Inflammatory macrophage treated with lipopolysaccharide for 1 hour (primary cell): ENCODE results near the gene TMEM181.
"Not testable (repeated sequence)": the region's sequence is repeated elsewhere in the genome, so short reads cannot be mapped to it uniquely, and the experiment has no call there.

ENCODE experiments used
- DNase-seq, 2 donors: peaks; one replicate each; pipeline ENCODE4 v3.0.0-alpha.2; 2020 to 2022

TMEM181 gene

DNA sequence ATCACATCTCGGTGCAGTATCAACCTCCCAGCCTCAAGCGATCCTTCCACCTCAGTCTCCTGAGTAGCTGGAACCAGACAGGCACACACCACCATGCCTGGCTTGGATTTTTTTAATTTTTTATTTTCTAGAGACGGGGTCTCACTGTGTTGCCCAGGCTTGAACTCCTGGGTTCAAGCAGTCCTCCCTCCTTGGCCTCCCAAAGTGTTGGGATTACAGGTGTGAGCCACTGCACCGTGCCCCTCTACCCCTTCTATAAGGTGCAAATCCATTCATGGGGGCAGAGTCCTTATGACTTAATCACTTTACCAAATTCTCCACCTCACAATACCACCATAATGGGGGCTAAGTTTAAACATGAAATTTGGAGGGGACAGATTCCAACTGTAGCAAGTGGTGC lies 37.7 kb downstream of the TMEM181 start:
- no peak for DNase-seq

DNA sequence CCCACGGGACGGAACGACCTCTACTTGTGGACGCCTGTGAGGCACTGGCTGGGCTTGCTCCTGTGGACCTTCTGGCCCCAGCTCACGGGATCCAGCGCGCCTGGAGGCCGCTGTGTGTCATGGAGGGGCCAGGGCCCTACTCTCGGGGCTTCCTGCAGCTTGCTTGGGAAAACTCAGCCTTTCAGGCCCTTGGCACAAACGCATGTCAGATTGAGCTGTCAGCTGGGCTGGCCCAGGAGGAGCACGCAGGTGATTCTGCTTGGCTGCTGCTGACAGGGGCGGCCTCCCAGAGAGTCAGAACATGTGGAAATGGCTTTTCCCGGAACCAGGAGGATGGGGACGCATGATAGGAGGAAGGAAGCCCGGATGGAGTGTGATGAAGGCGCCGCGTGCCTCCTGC lies 39.7 kb downstream of the TMEM181 start:
- no peak for DNase-seq

DNA sequence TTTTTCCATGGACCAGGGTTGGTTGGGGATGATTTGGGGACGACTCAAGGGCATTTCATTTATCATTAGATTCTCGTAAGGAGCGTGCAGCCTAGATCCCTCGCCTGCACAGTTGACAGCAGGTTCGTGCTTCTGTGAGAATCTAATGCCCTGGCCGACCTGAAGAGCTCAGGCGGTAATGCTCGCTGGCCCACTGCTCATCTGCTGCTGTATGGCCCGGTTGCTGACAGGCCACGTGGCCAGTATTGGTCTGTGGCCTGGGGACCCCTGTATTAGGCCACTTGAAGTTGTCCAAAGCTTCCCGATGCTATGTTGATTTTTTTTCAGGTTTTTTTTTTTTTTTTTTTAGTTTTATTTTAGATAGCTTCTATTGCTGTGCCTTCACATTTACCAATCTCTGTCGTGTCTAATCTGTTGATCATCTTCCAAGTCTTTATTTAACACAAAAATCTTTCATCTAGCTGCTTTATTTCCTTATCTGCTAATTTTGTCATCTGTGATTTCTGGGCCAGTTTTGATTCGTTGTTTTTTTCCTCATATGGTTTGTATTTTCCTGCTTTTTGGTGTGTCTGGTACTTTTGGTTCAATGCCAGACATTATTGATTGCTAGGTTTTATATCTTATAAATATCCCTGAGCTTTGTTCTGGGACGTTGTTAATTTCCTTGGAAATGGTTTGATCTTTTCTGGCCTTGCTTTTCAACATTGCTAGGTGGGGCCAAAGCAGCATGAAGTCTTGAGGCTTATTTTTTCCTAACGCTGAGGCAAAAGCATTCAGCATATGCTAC lies 43.6 kb downstream of the TMEM181 start:
- no peak for DNase-seq

DNA sequence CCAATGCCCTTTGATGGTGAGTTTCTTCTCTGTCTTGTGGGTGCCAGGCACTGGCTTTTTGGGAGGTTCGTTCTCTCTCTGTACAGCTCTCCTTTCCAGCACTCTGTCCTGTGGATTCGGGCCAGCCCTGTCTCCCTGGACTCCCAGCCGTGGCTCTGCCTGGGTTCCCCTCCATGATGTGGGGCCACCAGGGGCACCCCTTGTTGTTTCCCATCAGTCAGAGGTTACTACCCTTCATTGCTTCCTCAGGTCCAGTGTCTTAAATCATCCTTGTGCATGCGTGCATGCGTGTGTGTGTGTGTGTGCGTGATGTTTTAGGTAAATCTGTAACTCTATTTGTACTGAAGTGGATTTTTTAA lies 44.1 kb downstream of the TMEM181 start:
- DNase-seq, result no peak

DNA sequence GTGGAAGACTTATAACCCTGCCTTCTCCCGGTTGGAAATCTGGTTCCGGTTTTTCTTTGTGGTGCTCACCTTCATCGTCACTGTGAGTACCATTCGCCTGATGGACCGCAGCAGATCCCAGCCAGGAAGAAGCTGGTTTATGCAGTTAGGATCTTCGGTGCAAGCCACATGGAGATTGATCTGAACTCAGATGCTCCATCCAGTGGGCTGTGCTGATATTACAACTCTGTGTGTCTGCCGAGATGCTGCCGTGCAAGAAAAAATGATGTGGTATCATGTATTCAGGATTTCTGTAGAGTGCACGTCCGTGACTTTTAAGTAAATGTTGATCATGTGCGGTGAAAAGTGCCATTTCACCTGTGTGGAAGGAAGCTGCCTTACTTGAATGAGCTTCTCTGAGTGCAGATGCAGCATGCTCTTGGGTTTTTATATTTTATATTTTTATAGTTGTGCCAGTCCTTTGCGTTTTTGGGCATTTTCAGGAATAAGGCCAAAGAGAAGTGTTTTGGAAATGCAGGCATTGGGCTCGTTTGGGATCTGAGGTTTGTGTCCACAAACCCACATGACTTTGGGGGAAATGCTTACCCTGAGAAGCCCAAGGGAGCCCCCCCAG lies 45.5 kb downstream of the TMEM181 start:
- peak; percentile 45 to 82 for DNase-seq

DNA sequence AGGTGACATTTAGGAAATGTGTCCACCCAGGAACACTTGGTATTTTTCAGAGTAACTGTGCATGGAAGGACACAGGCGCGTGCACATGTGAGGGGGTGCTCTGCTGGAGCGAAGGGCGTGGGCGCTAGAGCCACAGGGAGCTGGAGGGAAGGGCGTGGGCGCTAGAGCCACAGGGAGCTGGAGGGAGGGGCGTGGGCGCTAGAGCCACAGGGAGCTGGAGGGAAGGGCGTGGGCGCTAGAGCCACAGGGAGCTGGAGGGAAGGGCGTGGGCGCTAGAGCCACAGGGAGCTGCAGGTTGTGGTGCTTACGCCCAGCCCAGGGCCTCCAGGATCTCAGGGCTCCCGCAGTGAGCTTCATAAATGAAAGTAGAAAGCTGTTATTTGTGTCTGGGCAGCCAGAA lies 46.1 kb downstream of the TMEM181 start:
- DNase-seq, result not testable (repeated sequence)

DNA sequence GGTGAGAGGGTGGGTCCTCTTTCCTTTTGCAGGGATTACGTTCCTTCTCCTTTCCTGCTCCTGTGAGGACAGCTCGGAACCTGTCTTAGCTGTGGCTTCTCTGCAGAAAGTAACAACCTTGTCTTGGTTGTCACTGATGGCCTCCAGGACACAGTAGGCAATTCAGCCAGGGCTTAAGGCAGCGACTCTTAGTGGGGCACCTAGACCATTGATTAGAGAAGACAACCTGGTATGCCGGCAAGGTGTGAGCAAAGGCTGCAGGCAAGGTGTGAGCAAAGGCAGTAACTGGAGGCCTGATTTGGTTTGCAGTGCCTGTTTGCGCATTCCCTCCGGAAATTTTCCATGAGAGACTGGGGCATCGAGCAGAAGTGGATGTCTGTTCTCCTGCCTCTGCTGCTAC lies 47.0 kb downstream of the TMEM181 start:
- no peak for DNase-seq

DNA sequence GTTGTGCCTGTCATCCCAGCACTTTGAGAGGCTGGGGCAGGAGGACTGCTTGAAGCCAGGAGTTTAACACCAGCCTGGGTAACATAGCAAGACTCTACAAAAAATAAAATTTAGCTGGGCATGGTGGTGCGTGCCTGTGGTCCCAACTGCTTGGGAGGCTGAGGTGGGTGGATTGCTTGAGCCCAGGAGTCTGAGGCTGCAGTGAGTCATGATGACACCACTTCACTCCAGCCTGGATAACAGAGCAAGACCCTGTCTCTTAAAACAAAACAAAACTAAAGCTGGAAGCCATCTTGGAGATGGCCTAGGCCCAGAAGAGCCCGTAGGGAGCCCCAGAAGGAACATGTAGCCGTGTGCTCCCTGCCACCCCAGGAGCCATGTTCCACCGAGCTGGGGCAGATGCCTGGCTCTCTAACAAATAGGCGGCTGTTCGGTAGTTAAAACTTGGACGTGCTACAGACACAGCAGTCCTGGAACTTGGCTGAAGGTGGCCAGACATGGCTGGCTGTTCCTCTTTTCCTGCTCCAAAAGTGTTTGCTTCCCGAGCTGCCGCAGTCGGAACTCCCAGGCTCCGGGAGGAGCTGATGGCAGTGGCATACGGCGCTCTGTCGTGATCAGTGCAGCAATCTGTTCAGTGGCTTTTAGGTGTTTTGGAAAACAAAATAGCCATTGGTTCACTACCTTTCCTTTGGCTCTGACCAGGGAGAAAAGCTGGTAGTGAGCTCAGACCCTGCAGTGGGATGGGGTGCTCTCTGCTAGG lies 47.7 kb downstream of the TMEM181 start:
- no peak for DNase-seq

DNA sequence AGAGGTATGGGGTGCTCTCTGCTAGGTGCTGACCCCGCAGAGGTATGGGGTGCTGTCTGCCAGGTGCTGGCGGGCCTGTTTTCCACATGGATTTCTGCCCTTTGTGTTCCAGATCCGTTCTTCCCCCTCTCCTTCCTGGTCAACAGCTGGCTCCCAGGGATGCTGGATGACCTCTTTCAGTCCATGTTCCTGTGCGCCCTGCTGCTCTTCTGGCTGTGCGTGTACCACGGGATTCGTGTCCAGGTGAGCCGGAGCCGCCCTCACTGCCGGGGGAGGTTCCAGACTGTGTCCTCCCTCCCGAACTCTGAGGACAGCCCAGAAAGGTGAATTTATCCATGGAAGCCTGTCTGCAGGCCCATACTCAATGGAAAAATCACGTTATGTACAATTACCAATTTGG lies 48.3 kb downstream of the TMEM181 start:
- DNase-seq, result no peak

DNA sequence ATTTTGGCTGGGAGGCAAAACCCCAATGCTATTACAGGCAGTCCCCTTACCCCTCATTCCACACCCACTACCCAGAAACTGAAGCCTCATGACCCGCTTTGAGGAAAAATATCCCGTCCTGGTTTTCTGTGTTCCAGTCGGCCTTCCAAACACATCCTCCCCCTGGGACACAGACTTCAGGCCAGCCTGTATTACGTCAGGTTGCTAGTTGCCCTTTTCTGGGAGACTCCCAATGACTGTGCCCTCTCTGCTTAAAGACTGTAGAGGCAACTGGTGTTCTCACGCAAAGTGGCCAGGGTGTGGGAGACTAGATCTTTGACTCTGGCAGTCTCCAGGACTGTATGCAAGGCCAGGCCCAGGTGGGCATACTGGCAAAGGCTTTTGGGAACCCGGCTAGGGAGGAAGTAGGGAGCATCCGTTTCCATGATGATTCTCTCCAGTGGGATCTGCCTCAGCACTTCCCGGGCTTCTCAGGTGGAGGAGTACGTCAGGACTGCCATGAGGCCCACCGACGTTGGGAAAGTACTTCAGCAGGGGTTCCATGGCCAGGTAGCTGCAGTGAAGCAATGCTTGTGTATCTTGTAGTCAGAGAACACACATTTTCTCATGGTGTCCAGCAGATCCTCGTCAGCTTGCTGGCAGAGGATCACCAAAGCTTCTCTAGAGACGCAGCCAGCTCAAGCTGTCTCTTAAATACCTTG lies 49.7 kb downstream of the TMEM181 start:
- DNase-seq, result no peak

DNA sequence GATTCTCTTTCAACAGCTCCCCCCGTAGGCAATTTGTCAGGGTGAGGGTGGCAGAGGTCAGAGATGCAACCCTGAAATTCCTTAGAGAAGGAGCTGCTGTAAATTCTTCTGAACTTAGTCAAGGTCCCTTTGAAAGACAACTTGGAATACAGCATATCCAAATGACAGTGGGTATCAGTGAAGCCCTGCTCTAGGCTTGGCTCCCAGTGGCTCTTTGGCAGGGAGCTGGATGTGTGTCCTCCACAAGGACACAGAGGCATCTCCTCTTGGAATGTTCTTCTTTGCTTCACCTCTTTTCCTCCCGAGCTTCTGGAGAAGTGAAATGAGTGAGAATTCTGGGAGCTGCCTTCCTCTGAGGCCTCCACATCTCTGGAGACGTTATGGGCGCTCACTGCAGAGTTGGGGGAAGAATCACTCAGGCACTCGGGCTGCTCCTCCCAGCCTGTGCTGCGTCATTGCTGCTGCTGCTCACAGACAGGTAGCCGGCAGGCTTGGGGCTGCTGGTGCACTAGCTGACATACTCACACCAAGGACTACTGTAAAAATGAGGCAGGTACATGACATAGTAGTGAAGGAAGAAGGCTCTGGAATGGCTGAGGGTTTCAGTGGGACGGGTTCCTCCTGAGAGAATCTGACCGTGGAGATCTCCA lies 50.6 kb downstream of the TMEM181 start:
- DNase-seq, result no peak

DNA sequence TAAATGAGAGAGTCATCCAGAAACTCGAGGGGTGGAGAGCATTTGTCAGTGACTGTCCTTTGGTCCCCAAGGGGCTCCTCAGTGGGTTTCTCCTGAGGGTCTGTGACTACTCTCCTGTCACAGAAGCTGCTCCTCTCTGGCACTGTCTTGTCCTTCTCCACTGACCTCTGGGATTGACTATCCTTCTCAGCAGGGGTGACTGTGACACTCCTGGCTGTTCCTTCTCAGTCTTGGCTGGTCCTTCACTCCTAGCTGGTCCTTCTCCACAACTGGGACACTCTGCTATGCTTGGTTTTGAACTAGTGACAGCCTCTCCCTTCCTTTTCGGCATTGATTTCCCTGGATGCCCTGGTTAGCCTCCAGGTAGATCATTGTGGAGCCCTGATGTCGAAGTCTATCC lies 51.1 kb downstream of the TMEM181 start:
- DNase-seq, result no peak

DNA sequence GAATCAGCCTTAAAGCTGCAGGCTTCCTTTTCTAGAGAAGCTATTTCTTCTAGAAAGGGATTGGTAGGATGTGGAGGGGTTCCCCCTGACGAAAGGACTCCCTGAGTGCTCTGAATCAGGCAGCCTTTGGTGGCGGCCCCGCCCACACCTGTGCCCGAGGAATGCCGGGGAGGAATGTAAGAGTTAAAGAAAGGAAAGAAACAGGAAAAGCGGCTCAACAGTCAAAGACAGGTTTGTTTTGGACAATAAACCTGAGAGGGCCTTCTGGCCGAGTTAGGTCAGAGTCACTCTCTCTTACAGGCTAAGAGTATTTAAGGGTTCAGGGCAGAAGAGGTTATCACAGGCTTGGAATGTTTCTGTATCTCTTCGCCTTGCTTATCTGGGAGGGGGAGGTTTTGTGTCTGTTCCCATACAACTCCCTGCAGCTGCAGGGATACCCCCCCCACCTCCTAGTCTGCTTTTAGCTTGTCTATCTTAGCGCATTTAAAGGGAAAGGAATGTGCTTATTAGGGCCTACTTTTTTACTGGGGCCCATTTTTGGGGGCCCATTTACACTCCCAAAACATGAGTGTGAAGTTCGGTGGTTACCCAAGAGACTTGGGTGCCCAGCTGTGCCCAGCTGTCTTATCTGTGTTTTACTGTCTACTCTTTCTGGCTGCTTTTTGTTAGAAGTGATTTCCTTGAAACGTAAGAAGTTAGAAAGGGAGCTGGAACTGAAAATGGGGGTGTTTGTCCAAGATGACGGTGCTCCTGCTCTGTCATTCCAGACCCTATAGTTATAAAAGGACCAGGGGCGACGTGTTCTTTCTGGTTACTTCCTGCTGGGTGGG lies 51.9 kb downstream of the TMEM181 start:
- DNase-seq, result no peak

DNA sequence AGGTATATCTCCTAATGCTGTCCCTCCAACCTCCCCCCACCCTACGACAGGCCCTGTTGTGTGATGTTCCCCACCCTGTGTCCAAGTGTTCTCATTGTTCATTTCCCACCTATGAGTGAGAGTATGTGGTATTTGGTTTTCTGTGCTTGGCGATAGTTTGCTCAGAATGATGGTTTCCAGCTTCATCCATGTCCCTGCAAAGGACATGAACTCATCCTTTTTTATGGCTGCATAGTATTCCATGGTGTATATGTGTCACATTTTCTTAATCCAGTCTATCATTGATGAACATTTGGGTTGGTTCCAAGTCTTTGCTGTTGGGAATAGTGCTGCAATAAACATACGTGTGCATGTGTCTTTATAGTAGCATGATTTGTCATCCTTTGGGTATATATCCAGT lies 54.7 kb downstream of the TMEM181 start:
- not testable (repeated sequence) for DNase-seq

DNA sequence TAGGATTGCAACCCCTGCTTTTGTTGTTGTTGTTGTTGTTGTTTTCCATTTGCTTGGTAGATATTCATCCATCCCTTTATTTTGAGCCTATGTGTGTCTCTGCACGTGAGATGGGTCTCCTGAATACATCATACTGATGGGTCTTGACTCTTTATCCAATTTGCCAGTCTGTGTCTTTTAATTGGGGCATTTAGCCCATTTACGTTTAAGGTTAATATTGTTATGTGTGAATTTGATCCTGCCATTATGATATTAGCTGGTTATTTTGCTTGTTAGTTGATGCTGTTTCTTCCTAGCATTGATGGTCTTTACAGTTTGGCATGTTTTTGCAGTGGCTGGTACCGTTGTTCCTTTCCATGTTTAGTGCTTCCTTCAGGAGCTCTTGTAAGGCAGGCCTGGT lies 58.4 kb downstream of the TMEM181 start:
- DNase-seq, result not testable (repeated sequence)

DNA sequence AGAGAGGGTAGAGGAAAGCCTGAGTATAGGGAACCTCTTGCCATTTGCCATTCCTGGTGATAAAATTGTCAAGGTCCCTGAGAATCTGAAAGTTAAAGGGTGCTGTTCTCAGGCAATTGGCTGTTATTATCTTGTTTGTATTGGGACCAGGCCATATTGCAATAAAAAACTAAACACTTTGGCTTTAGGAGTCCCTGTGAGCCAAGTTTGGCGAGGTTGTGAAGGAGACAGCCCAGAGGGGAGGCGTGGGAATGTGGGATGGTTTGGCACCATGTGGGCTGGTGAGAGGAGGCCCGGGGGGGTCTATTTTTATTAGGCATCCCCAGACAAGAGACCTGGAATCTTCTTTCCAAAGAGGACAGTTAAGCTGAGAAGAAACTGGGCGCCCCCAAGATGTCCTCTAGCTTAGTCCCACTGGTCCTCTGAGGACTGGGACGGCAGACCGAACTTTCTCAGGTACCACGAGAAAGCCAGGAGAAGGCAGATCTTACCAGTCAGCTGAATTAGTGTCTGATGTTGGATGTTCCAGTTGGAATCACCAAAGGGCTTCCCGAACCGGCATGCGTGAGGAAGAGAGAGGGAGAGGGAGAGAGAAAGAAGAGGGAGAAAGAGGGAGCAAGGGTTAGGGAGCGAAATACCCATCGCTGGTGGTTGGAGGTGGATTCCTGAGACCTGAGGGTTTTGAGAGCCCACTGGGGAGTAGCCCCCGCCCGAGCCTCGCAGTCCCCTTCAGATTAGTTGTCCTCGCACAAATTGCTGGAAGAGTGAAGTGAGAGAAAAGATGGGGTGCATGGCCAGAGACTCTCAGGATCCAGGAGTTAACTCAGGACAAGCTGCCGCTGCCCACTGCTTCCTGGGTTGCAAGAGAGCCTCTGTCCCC lies 60.3 kb downstream of the TMEM181 start:
- DNase-seq, result no peak

DNA sequence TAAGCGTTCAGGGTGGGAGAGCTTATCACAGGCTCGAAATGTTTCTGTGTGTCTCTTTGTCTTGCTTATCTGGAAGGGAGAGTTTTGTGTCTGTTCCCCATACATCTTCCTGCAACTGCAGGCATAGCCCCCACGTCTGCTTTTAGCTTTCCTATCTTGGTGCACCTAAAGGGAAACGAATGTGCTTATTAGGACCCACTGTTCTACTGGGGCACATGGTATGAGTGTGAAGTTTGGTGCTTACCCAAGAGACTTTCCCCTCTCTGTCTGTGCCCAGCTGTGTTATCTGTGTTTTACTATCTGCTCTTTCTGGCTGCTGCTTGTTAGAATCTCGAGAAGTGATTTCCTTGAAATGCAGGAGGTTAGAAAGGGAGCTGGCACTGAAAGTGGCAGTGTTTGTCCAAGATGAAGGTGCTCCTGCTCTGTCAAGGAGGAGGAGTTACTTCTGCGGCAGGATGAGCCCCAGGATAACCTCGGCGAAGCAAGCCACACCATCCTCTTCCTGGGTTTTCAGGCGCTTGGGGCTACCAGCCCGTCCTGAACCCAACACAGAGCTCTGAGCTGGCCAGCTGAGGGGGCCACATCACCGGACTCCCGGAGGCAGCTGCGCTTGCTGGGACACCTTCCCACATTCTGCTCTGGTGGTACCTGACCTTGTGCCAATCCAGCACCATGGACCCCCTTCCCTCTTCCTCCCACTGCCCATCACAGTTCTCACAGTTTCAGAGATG lies 61.2 kb downstream of the TMEM181 start:
- no peak for DNase-seq

DNA sequence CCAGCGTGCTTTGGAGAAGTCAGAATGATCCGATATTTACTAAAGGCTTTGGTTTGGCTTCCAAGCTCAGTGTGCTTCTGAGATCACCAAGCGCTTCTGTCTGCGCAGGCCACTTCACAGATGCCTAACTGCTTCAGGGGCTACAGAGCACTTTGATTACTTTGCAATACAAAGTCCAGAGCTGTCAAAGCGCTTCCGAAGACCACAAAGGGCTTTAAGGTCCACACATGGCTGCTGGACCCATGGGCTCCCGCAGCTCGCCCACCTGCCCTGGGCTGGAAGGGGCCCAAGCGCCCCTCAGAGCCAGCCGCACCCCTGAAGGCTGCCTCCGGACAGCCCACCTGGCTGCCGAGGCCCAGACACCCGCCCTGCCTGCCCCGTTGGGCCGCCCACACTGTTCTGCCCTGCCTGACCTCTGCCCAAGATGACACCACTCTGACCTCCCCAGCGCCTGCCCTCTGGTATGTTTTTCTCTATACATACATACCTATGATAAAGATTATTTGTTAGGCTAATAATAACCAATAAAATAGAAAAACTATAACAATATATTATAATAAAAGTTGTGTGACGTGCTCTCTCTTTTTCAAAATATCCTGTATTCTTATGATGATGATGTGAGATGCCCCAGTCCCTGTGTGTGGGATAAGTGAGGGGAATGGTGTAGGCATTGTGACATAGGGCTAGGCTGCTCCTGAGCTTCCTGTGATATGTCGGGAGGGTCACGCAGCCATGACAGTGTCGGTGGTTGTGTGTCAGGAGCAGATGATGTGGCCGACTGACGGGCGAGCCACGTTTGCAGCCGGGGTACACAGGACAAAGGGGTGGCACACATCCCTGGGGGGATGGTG lies 62.0 kb downstream of the TMEM181 start:
- DNase-seq, result no peak

DNA sequence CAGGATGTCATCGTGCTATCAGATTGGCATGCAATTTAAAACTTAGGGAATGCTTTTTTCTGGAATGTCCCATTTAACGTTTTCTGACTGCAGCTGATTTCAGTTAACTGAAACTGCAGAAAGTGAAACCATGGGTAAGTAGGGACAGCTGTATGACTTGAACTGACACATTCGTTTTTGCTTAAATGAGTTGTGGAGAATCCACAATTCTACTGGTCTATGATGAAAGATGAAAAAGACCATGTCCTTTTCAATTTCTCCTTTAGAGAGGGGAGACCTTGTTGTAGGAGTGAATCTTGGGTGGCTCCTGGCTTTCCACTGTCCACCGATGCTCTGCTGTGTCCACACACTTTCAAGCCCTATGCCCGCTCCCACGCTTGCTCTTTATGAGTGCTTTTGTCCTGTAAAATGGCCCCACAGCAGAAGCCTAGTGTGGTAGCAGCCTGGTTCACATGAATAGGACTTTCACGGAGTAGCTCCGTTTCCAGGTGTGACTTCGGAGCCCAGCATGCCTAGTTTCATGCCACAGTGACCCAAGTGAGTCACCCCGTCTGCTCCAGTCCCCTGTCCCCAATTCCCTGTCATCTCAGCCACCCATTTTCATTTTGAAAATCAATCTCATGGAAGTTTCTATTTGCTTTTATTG lies 62.8 kb downstream of the TMEM181 start:
- DNase-seq, result no peak
